ENCODE measurements around the gene TTC27.

Gene TTC27

GRCh38 chr2:32627814-32628579 lies at the start of gene TTC27:
Gene TTC27, plus strand, starts transcription at chr2:32628050. Its CDS starts 243 bp downstream, at chr2:32628293.
- peak within 1 kb of the TSS; percentile 91 for H3K4me3 ChIP-seq (ENCODE audit: low read length)
- peak; percentile 84 for DNase-seq (ENCODE audit: low read depth)
- TF ChIP-seq CTCF (conservative IDR thresholded peaks at IDR 0.05; ENCODE audit: low read depth, low read length): no peak

- H3K4me3 ChIP-seq (ENCODE audit: low read length): no peak overlapping the region
- TF ChIP-seq CTCF (conservative IDR thresholded peaks at IDR 0.05; ENCODE audit: low read depth, low read length): no peak
- no peak for DNase-seq (ENCODE audit: low read depth)
Observed at GRCh38 chr2:32591669-32592463, 36.0 kb upstream of the TTC27 start.

- TF ChIP-seq CTCF (conservative IDR thresholded peaks at IDR 0.05; ENCODE audit: low read depth, low read length): no peak
- H3K4me3 ChIP-seq (ENCODE audit: low read length): no peak overlapping the region
- no peak for DNase-seq (ENCODE audit: low read depth)
Observed at GRCh38 chr2:32594573-32594972, 33.3 kb upstream of the TTC27 start.

- no peak overlapping the region for H3K4me3 ChIP-seq (ENCODE audit: low read length)
- DNase-seq (ENCODE audit: low read depth): no peak
- no peak for TF ChIP-seq CTCF (conservative IDR thresholded peaks at IDR 0.05; ENCODE audit: low read depth, low read length)
Observed at GRCh38 chr2:32611366-32611765, 16.5 kb upstream of the TTC27 start.

- no peak for TF ChIP-seq CTCF (conservative IDR thresholded peaks at IDR 0.05; ENCODE audit: low read depth, low read length)
- no peak overlapping the region for H3K4me3 ChIP-seq (ENCODE audit: low read length)
- no peak for DNase-seq (ENCODE audit: low read depth)
Observed at GRCh38 chr2:32611771-32612170, 16.1 kb upstream of the TTC27 start.

- H3K4me3 ChIP-seq (ENCODE audit: low read length): no peak overlapping the region
- no peak for DNase-seq (ENCODE audit: low read depth)
- TF ChIP-seq CTCF (conservative IDR thresholded peaks at IDR 0.05; ENCODE audit: low read depth, low read length): no peak
Observed at GRCh38 chr2:32614084-32614483, 13.8 kb upstream of the TTC27 start.
